Spleen (tissue), 7 donors: Measurements from ENCODE around the gene KCNK6.

Source experiments
- POLR2A ChIP-seq, 3 donors: fragments of 450-650 bp; IDR thresholded peaks; one replicate each; pipeline ENCODE4 v1.5.1; 2017; ENCODE audit warnings: antibody characterized with exemption in 3 of 3, mild to moderate bottlenecking in 1 of 3
- TF ChIP-seq, protein P1 (sequence below), 11 experiments: fragments of 200-600 bp in 7 of 11; fragments of 450-650 bp in 4 of 11; sonication (generic) in 4 of 11; IDR thresholded peaks in 8 of 11; conservative IDR thresholded peaks in 3 of 11; 1 replicate in 7 of 11; 2 replicates in 4 of 11; pipeline versions ENCODE4 v1.4.0 to v1.8.0; 2016 to 2021; ENCODE audit warnings: antibody characterized with exemption in 11 of 11, inconsistent platforms in 4 of 11, mild to moderate bottlenecking in 1 of 11
- donor health status: DM: no; HTN: no; CAD: no; lungs with moderate emphysema.
- donor health status: DM: no; HTN: no; CAD: no.
- donor health status: DM: no; HTN: no; CAD: no.

DNA sequence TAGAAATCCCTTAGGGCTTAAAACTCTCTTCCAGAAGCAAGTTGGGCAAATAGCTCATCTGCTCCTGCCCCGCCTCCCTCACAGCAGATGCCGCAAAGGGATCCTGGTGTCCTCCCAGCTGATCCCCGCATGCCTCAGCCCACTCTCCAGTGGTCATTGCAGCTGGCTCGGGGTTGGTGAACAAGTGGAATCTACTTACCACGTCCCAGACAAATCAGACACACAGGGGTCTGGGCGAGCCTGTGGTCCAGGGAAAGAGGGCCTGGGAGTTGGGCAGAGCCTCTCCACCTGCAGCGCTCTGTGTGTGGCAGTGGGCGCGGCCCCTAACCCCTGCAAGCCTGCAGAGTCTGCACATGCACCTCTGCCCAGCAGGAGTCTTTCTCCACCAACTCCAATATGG lies 26.4 kb upstream of the KCNK6 start:
- TF ChIP-seq, protein P1, sequence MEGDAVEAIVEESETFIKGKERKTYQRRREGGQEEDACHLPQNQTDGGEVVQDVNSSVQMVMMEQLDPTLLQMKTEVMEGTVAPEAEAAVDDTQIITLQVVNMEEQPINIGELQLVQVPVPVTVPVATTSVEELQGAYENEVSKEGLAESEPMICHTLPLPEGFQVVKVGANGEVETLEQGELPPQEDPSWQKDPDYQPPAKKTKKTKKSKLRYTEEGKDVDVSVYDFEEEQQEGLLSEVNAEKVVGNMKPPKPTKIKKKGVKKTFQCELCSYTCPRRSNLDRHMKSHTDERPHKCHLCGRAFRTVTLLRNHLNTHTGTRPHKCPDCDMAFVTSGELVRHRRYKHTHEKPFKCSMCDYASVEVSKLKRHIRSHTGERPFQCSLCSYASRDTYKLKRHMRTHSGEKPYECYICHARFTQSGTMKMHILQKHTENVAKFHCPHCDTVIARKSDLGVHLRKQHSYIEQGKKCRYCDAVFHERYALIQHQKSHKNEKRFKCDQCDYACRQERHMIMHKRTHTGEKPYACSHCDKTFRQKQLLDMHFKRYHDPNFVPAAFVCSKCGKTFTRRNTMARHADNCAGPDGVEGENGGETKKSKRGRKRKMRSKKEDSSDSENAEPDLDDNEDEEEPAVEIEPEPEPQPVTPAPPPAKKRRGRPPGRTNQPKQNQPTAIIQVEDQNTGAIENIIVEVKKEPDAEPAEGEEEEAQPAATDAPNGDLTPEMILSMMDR (IDR thresholded peaks at IDR 0.05 in 8 of 11, conservative IDR thresholded peaks at IDR 0.05 in 3 of 11) = no peak
- TF ChIP-seq POLR2A (IDR thresholded peaks at IDR 0.05) = no peak
